GM18499 (cell line): ENCODE data around the gene DNAAF3.
"Not testable (repeated sequence)": the region's sequence is repeated elsewhere in the genome, so short reads cannot be mapped to it uniquely, and the experiment has no call there.

ENCODE experiments used
- ATAC-seq: cut with Tn5 transposase; IDR thresholded peaks from one replicate; pipeline ENCODE4 v1.9.1; 2021; ENCODE audit warnings: moderate number of reproducible peaks; ENCODE audit not compliant: insufficient read depth, unreplicated experiment

The DNAAF3 gene

GRCh38 chr19:55178781-55179599, 12.6 kb upstream of the DNAAF3 start:
- ATAC-seq, result no peak

DNA sequence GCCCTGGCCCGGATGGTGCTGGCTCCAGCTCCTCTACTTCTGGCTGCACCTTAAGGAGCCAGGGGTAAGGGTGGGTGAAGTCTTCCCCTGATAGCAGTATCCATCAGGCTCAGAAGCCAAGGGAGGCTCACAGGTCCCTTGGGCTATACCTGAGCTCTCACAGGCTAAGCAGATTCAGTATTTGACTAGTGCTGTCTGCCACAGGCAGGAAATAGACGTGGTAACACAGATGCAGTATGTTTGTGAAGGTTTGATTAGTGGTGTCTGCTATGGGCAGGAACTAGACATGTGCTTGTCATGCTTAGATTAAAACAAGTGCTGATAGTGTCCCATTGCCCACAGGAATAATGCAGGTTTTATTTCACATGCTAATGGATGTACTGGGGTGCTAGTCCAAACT, 9.7 kb upstream of the DNAAF3 start:
- no peak for ATAC-seq

DNA sequence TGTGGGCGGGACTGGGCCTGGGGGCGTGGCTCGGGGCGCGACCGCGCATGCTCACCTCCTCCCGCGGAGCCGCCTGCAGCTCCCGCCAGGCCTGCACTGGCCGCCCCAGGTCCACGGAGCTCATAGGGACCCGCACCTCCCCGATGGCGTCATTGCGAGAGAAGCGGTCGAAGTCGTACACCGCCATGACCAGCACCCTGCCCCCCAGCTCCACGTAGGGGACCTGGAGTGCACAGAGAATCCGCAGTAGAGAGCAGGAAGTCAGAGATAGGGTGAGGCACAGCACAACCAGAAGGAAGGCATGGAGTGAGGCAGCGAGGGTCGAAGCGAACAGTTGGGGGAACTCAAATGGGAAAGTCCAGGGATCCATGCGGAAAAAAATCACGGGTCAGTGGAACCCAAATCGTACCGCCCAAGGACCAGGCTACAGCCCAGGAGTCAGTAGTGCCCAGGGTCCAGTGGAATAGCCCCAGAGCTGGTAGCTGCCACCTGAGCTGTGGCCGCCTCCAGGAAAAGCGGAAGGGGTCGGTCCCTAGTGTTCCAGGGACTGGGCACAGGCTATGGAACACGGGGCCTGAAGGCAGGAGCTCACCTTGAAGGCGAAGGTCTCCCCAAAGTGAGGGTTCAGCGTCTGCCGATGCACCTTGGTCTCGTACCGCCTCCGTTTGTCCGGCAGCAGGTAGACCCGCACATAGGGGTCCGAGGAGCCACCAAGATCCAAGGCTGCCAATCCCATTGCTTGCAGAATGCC, 8.9 kb upstream of the DNAAF3 start:
- ATAC-seq, result no peak

DNA sequence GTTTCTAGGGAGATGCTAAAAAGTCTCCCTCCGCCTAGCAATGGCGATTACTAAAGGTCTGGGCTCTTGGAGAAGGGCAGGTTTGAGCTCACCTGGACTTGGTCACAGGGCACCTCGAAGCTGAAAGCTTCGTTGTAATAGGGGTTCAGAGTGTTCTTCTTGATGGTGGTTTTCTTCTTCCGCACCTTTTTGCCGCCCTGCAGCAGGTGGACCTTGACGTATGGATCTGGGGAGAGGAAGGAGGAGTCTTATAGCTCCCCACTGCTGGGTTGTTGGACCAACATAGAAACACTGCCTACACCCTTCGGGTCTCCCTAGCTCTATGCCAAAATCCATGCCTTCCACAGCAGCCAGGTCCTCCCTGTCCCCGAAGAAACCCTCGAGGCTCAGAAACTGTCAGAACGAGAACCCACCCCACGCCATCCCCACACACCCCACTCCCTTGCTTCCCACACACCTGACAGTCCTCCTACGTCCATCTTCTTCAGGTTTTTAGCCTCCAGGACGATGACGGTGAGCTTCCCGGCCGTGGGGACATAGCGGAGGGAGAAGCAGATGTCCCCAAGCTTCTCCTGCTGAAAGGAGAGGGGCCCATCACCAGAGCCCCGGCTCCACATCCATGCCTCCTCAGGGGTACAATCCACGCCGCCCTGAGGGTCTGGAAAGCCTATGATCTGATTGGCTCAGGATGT, 8.2 kb upstream of the DNAAF3 start:
- no peak for ATAC-seq

DNA sequence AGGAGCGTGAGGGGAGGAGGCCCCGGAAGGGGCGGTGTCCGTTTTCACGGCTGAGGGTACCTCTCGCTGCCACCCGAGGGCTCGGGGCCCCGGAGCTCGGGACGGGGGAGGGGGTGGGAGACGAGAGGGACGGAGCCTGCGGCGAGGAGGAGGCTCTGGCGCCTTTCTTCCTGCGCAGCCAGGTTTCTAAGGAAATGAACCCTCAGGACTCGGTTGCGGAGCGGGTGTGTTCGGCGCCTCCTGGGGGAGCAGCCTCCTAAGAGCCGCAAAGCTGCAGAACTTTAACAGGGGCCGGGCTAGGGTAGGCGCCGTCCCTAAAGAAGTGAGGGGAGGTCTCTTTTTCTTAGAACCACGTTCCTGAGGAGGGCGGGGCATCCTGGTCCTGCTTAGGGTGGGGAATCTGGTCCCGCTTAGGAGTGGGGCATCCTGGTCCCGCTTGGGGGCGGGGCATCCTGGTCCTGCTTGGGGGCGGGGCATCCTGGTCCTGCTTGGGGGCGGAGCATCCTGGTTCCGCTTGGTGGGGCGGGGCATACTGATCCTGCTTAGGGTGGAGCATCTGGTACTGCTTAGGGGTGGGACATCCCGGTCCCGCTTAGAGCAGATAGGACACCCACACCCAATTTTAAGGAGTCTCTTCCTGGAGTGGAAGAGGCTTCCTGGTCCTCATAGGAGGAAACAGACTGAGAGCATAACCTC, 7.4 kb upstream of the DNAAF3 start:
- ATAC-seq, result no peak

DNA sequence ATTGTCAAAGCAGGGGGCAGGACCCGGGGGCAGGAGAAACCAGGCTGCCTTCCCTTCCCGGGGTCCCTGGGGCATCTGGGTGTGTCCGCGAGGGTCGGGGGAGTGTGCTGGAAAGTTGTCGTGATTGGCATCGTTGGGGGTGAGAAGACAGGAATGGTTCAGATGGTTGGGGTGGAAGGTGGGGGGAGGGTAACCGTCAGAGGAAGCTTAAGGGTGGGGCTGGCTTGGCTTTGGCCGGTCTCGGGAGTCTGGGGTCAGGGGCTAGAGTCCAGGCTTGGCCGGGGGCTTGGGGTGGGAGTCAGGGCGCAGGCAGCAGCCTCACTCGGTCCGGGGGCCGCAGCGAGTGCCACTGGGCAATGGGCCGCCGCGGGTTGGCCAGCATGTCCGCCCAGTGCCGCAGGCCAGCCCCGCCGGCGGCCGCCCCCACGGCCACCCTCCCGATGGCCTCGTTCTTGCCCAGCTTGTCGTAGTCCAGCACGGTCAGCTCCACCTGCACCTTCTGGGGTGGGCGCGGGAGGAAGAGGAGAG, 6.8 kb upstream of the DNAAF3 start:
- no peak for ATAC-seq

GRCh38 chr19:55172741-55173140, 6.3 kb upstream of the DNAAF3 start:
- no peak for ATAC-seq

- ATAC-seq, result not testable (repeated sequence)
Measured at GRCh38 chr19:55172318-55172717, 5.9 kb upstream of the DNAAF3 start.

- no peak for ATAC-seq
Measured at GRCh38 chr19:55171440-55171839, 5.0 kb upstream of the DNAAF3 start.

- no peak for ATAC-seq
Measured at GRCh38 chr19:55169136-55169535, 2.7 kb upstream of the DNAAF3 start.

DNA sequence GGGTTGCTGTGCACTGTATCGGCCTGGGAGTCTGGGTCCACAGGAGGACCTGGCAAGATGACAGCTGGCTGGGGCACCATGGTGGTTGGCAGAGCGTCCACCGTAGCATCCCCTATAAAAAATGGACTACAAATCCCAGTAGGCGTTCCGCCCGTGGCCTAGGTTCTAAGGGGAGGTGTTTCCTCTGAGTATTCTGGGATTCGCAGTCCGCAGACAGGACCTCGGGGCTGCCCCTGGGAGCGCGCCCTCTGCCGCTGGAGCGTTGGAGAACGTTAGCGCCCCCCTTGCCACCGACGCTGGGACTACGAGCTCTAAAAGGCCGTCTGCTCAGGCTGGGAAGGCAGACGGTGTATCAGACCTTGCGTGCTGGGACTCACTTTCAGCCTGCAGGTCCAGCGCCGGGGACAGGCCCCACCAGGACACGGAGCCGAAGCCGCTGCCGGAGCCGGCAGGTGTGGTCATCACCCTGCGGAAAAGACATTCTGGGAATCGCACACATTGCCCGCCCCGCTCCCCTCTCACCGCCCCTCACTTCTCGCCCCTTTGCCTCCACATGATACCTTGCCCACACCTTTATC, 372 bp downstream of the DNAAF3 start:
- no peak for ATAC-seq

DNA sequence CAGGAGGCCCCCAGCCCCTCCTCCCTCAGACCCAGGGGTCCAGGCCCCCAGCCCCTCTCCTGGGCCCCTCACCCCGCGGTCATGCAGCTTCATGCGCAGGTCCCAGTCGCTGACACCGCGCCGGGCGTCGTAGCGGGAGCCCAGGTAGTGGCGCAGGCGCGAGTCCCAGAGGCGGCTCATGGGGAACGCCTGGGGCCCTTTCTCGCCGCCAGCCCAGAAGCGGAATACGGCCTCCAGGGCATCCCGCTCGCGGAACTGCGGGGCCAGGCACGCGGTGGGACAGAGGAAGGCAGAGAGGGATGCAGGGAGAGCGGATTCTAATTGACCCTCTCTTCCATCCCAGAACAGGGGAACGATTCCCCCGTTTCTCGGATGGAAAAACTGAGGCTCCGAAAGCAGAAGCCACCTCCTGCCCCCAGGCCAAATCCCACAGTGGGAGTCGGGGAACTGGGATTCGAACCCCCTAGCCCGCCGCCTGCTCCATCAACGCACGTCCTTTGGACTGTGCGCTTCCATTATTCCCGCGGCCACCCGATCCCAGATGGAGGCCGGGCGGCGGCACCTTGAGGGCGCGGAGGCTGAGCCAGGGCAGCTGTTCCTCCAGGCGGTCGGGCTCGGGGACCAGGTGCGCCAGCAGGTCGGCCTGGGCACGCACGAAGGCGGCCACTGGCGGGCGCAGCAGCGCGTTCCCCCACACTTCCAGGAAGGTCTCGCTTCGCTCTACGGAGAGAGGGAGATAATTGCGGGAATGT, 4.7 kb downstream of the DNAAF3 start:
- ATAC-seq, result no peak

GRCh38 chr19:55160986-55161365, 5.4 kb downstream of the DNAAF3 start:
- ATAC-seq, result no peak

DNA sequence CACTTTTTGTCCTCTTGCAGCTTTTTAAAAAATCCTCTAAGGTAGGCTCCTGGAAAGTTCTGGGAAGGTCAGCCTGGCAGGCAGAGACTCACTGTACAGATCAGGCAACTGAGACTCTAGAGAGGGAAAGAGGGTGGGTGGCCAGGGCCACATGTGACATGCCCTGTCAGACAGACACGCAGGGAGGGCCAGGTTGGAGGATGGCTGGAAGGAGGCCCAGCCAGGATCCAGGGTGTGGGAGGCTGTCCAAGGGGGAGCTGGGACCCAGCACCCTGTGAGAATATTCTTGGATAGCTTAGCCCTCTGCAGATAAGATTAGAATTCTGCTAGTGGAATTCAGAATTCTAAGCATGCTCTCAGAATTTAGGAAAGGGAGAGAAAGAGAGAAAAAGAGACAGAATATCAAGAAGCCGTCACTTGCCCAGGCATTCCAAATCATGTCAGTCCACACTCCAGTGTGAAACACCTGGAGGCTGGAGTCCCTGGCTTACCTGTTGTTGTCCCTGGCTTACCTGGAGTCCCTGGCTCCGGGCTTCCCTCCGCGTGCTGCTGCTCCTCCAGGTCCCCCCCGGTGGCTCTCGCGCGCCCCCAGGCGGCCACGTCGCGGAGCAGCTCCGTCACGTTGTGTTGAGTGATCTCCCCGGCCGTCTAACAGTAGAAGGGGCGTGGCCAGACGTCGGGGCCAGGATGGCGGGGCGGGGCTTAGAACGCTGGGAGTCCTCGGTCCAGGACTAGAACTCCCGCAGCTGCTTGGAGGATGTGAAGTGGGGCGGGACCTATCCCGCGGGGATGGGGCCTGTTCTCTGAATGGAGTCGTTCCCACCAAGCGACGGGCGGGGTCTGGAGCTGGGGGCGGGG, 6.1 kb downstream of the DNAAF3 start:
- ATAC-seq, result no peak

- ATAC-seq, result no peak
Measured at GRCh38 chr19:55158848-55159749, 7.3 kb downstream of the DNAAF3 start.

DNA sequence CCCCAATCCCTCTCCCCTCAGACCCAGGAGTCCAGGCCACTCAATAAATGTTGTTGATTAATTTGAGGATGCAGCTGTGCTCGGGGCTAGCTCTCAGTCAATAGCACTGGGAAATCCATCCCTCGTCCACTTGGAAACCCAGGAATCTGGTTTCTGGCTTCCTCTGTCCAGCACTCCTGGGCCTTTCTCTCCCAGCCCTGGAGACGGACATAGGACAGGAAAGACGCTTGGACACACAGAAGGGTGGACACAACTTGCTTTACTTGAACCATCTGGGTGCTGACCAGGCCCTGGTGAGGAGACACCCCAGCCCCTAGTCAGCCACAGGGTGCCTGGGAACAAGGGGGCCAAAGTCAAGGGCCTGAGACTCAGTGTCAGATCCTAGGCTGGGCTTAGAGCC, 8.0 kb downstream of the DNAAF3 start:
- no peak for ATAC-seq
